HepG2 (cell line): ENCODE measurements around the gene ZMYM4. TPM values are rescaled to one million over a fixed set of nuclear protein-coding genes. Genes with fewer than 3 reads are reported as not detected.

ENCODE experiments used
- ATAC-seq: fragments of 200-7000 bp; cut with Tn5 transposase; 3 replicates; pipeline ENCODE4 v1.9.1; 2020; ENCODE audit warnings: mild to moderate bottlenecking, moderate library complexity
- BruUV-seq: library from RNA; stranded (reverse); fragments of 400-500 nt; replicated peaks from 2 replicates; lab custom pipeline; 2021; lab: Mats Ljungman, UMichigan
- CTCF ChIA-PET: fragments of 300-600 bp; formaldehyde crosslinking; extraction: SDS; loops from one replicate; lab custom pipeline; 2021; ENCODE audit warnings: low total read pairs, inconsistent platforms, low intra/inter-chr PET ratio; lab: Yijun Ruan, JAX
- POLR2A ChIA-PET: fragments of 350-600 bp; sonication (Branson Sonifier 250); formaldehyde crosslinking; loops from one replicate; lab custom pipeline; 2020; ENCODE audit warnings: antibody characterized with exemption, inconsistent platforms; lab: Yijun Ruan, JAX
- DNase-seq: peaks from one replicate; pipeline ENCODE4 v3.0.0-alpha.2; 2015; ENCODE audit warnings: low spot score
- FAIRE-seq: peaks from 3 replicates; lab custom pipeline; 2011; peaks lifted over from hg19 to GRCh38; lab: Jason Lieb, UNC
- H2AFZ ChIP-seq: one replicate; pipeline ENCODE4 v1.6.1; 2011; ENCODE audit warnings: low read length, inconsistent platforms
- H3K27ac ChIP-seq: fragments of 300-600 bp; 3 replicates; pipeline ENCODE4 v1.8.0; 2011; ENCODE audit warnings: mixed run types, mild to moderate bottlenecking, mixed read lengths, low read length, inconsistent platforms; ENCODE audit not compliant: insufficient read depth; ENCODE audit errors: extremely low read length
- H3K27me3 ChIP-seq, 2 experiments: fragments of 200-600 bp in 1 of 2; 2 replicates in 1 of 2; 3 replicates in 1 of 2; pipeline versions ENCODE4 v1.6.0 to v1.8.0; 2011; ENCODE audit warnings: low read length in 2 of 2, mild to moderate bottlenecking in 2 of 2, moderate library complexity in 2 of 2, inconsistent platforms in 1 of 2; ENCODE audit not compliant: insufficient read depth in 2 of 2, control insufficient read depth in 1 of 2
- H3K36me3 ChIP-seq, 2 experiments: fragments of 200-600 bp in 1 of 2; replicated peaks in 1 of 2; 2 replicates in 1 of 2; 3 replicates in 1 of 2; pipeline versions ENCODE4 v1.5.1 to v1.8.0; 2011; ENCODE audit warnings: low read length in 2 of 2, inconsistent platforms in 1 of 2; ENCODE audit not compliant: insufficient read depth in 2 of 2, control insufficient read depth in 1 of 2
- H3K4me1 ChIP-seq: 2 replicates; pipeline ENCODE4 v1.5.1; 2012; ENCODE audit warnings: low read length, inconsistent platforms; ENCODE audit not compliant: insufficient read depth
- H3K4me2 ChIP-seq: 2 replicates; pipeline ENCODE4 v1.6.0; 2011; ENCODE audit warnings: low read depth, low read length, inconsistent platforms
- H3K4me3 ChIP-seq, 3 experiments: fragments of 200-600 bp in 1 of 3; sonication (generic), shearing (Covaris generic) in 1 of 3; replicated peaks in 1 of 3; 2 replicates each; pipeline ENCODE4 v1.5.1; 2011 to 2016; ENCODE audit warnings: low read length in 3 of 3, inconsistent platforms in 2 of 3, low read depth in 2 of 3, mild to moderate bottlenecking in 2 of 3, control low read depth in 1 of 3, mixed read lengths in 1 of 3; ENCODE audit not compliant: insufficient read depth in 1 of 3
- H3K79me2 ChIP-seq: one replicate; pipeline ENCODE4 v1.6.1; 2011; ENCODE audit warnings: low read length, inconsistent platforms; ENCODE audit not compliant: insufficient read depth
- H3K9ac ChIP-seq: 2 replicates; pipeline ENCODE4 v1.6.0; 2011; ENCODE audit warnings: mild to moderate bottlenecking, low read depth, low read length, inconsistent platforms; ENCODE audit not compliant: insufficient read depth
- H3K9me3 ChIP-seq: 2 replicates; pipeline ENCODE4 v1.5.1; 2012; ENCODE audit warnings: mild to moderate bottlenecking, low read length
- H4K20me1 ChIP-seq: 2 replicates; pipeline ENCODE4 v1.6.0; 2011; ENCODE audit warnings: inconsistent platforms, mild to moderate bottlenecking, low read length, moderate library complexity; ENCODE audit not compliant: insufficient read depth
- ARHGAP35 ChIP-seq: sonication (generic); formaldehyde crosslinking; IDR thresholded peaks from 2 replicates; pipeline ENCODE4 v1.9.0; 2022; ENCODE audit warnings: mild to moderate bottlenecking, inconsistent platforms, moderate library complexity, missing genetic modification reagents, borderline replicate concordance
- ARID4A ChIP-seq: sonication (generic); formaldehyde crosslinking; IDR thresholded peaks from 2 replicates; pipeline ENCODE4 v1.5.0; 2020; ENCODE audit warnings: mild to moderate bottlenecking, missing genetic modification reagents, borderline replicate concordance
- CEBPZ ChIP-seq: IDR thresholded peaks from 2 replicates; pipeline ENCODE4 v1.6.1; 2012; ENCODE audit warnings: low read length, improper control_type of control experiment
- CHD4 ChIP-seq: fragments of 200-600 bp; sonication (generic); IDR thresholded peaks from 2 replicates; pipeline ENCODE4 v1.7.0; 2017; ENCODE audit warnings: mild to moderate bottlenecking, low read length, borderline replicate concordance
- ELK4 ChIP-seq: sonication (generic); formaldehyde crosslinking; IDR thresholded peaks from 2 replicates; pipeline ENCODE4 v1.9.0; 2021; ENCODE audit warnings: missing genetic modification reagents, borderline replicate concordance
- FOXA3 ChIP-seq: IDR thresholded peaks from 2 replicates; pipeline ENCODE4 v1.6.1; 2016; ENCODE audit warnings: missing genetic modification reagents, missing compliant biosample characterization
- FOXK1 ChIP-seq: sonication (generic); formaldehyde crosslinking; IDR thresholded peaks from 2 replicates; pipeline ENCODE4 v1.4.0; 2020; ENCODE audit warnings: low read depth, missing genetic modification reagents, borderline replicate concordance
- GATAD1 ChIP-seq: IDR thresholded peaks from 2 replicates; pipeline ENCODE4 v1.6.1; 2016; ENCODE audit warnings: missing genetic modification reagents, missing compliant biosample characterization
- HOXD1 ChIP-seq: sonication (generic); formaldehyde crosslinking; IDR thresholded peaks from 2 replicates; pipeline ENCODE4 v1.5.0; 2020; ENCODE audit warnings: missing genetic modification reagents
- RELA ChIP-seq: sonication (generic); formaldehyde crosslinking; IDR thresholded peaks from 2 replicates; pipeline ENCODE4 v1.4.0; 2020; ENCODE audit warnings: missing genetic modification reagents
- ZFP82 ChIP-seq: sonication (generic); formaldehyde crosslinking; IDR thresholded peaks from 2 replicates; pipeline ENCODE4 v1.5.1; 2020; ENCODE audit warnings: mild to moderate bottlenecking, missing genetic modification reagents, borderline replicate concordance
- ZKSCAN1 ChIP-seq: fragments of 150-350 bp; IDR thresholded peaks from 2 replicates; pipeline ENCODE4 v1.6.1; 2014; ENCODE audit warnings: low read length
- ZNF256 ChIP-seq: sonication (generic); formaldehyde crosslinking; conservative IDR thresholded peaks from 2 replicates; pipeline ENCODE4 v1.4.0; 2020; ENCODE audit warnings: missing genetic modification reagents
- ZNF263 ChIP-seq: sonication (generic); formaldehyde crosslinking; IDR thresholded peaks from 2 replicates; pipeline ENCODE4 v1.4.0; 2020; ENCODE audit warnings: missing genetic modification reagents
- ZNF317 ChIP-seq: sonication (generic); formaldehyde crosslinking; IDR thresholded peaks from 2 replicates; pipeline ENCODE4 v1.5.0; 2020; ENCODE audit warnings: mild to moderate bottlenecking, missing genetic modification reagents
- ZNF484 ChIP-seq: sonication (generic); formaldehyde crosslinking; IDR thresholded peaks from 2 replicates; pipeline ENCODE4 v1.5.1; 2020; ENCODE audit warnings: mild to moderate bottlenecking, low read depth, missing genetic modification reagents, borderline replicate concordance
- WGBS: methylation state at CpG from one replicate; pipeline ENCODE4 v1.1.6; 2017; ENCODE audit warnings: low lambda C conversion rate; 5-methylcytosine and 5-hydroxymethylcytosine counted together
- in situ Hi-C: cut with HindIII; loops from 2 replicates; pipeline ENCODE4 v1.10.0; 2017; ENCODE audit warnings: low pct_unique_long_range_greater_than_20kb; ENCODE audit not compliant: extremely low pct_ligation_motif_present
- intact Hi-C: fragments of 100-400 bp; cut with micrococcal nuclease; formaldehyde crosslinking; loops from one replicate; pipeline ENCODE4 v1.10.0; 2022; ENCODE audit not compliant: unreplicated experiment
- polyA plus RNA-seq, 8 experiments: library from polyadenylated mRNA; depleted of rRNA in 3 of 8; stranded (reverse) in 7 of 8; unstranded in 1 of 8; fragments of >200 nt; fragmentation: Illumina TruSeq in 4 of 8; extraction: Trizol in 4 of 8; gene quantifications; 2 replicates each; pipeline versions ENCODE4 v1.2.1 to v1.2.3, GENCODE V29; 2011 to 2016; ENCODE audit warnings: low read depth in 4 of 8, missing spikeins in 1 of 8, mixed read lengths in 1 of 8; ENCODE audit not compliant: insufficient read depth in 1 of 8
- total RNA-seq, 5 experiments: library from RNA; depleted of rRNA; stranded (reverse); fragments of >200 nt; fragmentation: Illumina TruSeq; extraction: Trizol; gene quantifications; 2 replicates each; pipeline ENCODE4 v1.2.3, GENCODE V29; 2016; ENCODE audit warnings: low read depth in 1 of 5

Gene ZMYM4
- total and polyA plus RNA-seq, 2 of the 13 experiments (the other 11 are each of a cell fraction or from before 2014, with no cell fraction given), result 13.9 to 37.6 TPM

- no peak for FAIRE-seq
- 54% methylated on average over 4 of the region's 4 CpGs for WGBS
- in situ Hi-C loops, result no loop called here
- no peak for TF ChIP-seq CHD4
- TF ChIP-seq GATAD1 (CRISPR knock-in tag), result no peak
- TF ChIP-seq FOXA3 (CRISPR knock-in tag), result no peak
- no peak for TF ChIP-seq ZNF256 (CRISPR knock-in tag)
- TF ChIP-seq CEBPZ, result no peak
- no peak for TF ChIP-seq ZNF263 (CRISPR knock-in tag)
- no peak for TF ChIP-seq ARHGAP35 (CRISPR knock-in tag)
- no peak for TF ChIP-seq ZKSCAN1
- no peak for TF ChIP-seq ZNF317 (CRISPR knock-in tag)
- no peak for TF ChIP-seq ZFP82 (CRISPR knock-in tag)
- no peak for TF ChIP-seq ZNF484 (CRISPR knock-in tag)
- no peak for TF ChIP-seq FOXK1 (CRISPR knock-in tag)
- no peak for TF ChIP-seq ARID4A (CRISPR knock-in tag)
- no peak for TF ChIP-seq RELA
- no peak for TF ChIP-seq HOXD1 (CRISPR knock-in tag)
- TF ChIP-seq ELK4 (CRISPR knock-in tag), result no peak
Observed at GRCh38 chr1:35261412-35262120, 6.9 kb upstream of the ZMYM4 start.

More at GRCh38 chr1:35261412-35262120, 6.9 kb upstream of the ZMYM4 start:
- Histone ChIP-seq H3K4me1 (peaks cover 27% of the 10 kb centered on the region), H4K20me1 (no peaks in the 10 kb centered on the region), H3K4me2 (no peak overlapping the region), H3K4me3 (no peak overlapping the region), H3K27ac (no peak overlapping the region), H3K79me2 (no peaks in the 10 kb centered on the region), H3K27me3 (no peaks in the 10 kb centered on the region; a peak in 1 of 5 replicates), H3K9me3 (no peaks in the 10 kb centered on the region), H3K9ac (no peak overlapping the region), H3K36me3 (no peaks in the 10 kb centered on the region), H2AFZ (no peak overlapping the region)
- ATAC-seq (no peak), DNase-seq (no peak)
- intact Hi-C loops, result no loop called here
- CTCF ChIA-PET, result no interaction called here
- no TSS peak for BruUV-seq
- POLR2A ChIA-PET, result no interaction called here
